K562 (cell line): Measurements from ENCODE around the gene RFX6. TPM values are rescaled to one million over a fixed set of nuclear protein-coding genes. Genes with fewer than 3 reads are reported as not detected.
A peak's percentile ranks its signal among the peaks of the same experiment; 100 is the strongest.

ENCODE experiments used
- ATAC-seq: fragments of 200-7000 bp; cut with Tn5 transposase; 3 replicates; pipeline ENCODE4 v1.9.1; 2020; ENCODE audit warnings: moderate library complexity
- BruUV-seq: library from RNA; stranded (reverse); fragments of 400-500 nt; replicated peaks from 2 replicates; lab custom pipeline; 2021; lab: Mats Ljungman, UMichigan
- CTCF ChIA-PET: fragments of 300-600 bp; formaldehyde crosslinking; extraction: SDS; loops from one replicate; lab custom pipeline; 2021; ENCODE audit warnings: low intra/inter-chr PET ratio; lab: Yijun Ruan, JAX
- POLR2A ChIA-PET: fragments of 300-600, 350-650 bp; sonication (Branson Sonifier 250); formaldehyde crosslinking; extraction: SDS; loops from one replicate; lab custom pipeline; 2021; ENCODE audit warnings: antibody characterized with exemption, inconsistent platforms; lab: Yijun Ruan, JAX
- DNase-seq, 4 experiments: peaks; one replicate each; pipeline versions ENCODE4 v3.0.0 to v3.0.0-alpha.2; 2011 to 2018; ENCODE audit warnings: low spot score in 3 of 4, mixed read lengths in 3 of 4; ENCODE audit errors: extremely low read depth in 1 of 4
- FAIRE-seq: peaks from 2 replicates; lab custom pipeline; 2011; peaks lifted over from hg19 to GRCh38; lab: Jason Lieb, UNC
- H2AFZ ChIP-seq: 2 replicates; pipeline ENCODE4 v1.6.0; 2011; ENCODE audit warnings: low read depth, low read length, control low read depth, inconsistent platforms
- H3K27ac ChIP-seq: fragments of 200-600 bp; 3 replicates; pipeline ENCODE4 v1.8.0; 2011; ENCODE audit warnings: low read depth, mild to moderate bottlenecking, control low read depth, inconsistent platforms, low read length, moderate library complexity, mixed read lengths; ENCODE audit errors: extremely low read depth
- H3K27me3 ChIP-seq, 2 experiments: fragments of 300-600 bp in 1 of 2; 2 replicates in 1 of 2; 3 replicates in 1 of 2; pipeline versions ENCODE4 v1.6.0 to v1.8.0; 2011; ENCODE audit warnings: inconsistent platforms in 2 of 2, low read length in 2 of 2, mild to moderate bottlenecking in 1 of 2, mixed read lengths in 1 of 2, moderate library complexity in 1 of 2; ENCODE audit not compliant: control insufficient read depth in 2 of 2, insufficient read depth in 2 of 2
- H3K36me3 ChIP-seq: fragments of 300-600 bp; 3 replicates; pipeline ENCODE4 v1.8.0; 2011; ENCODE audit warnings: mild to moderate bottlenecking, low read length, inconsistent platforms; ENCODE audit not compliant: control insufficient read depth, insufficient read depth
- H3K4me1 ChIP-seq, 2 experiments: fragments of 200-600 bp in 1 of 2; replicated peaks in 1 of 2; 2 replicates in 1 of 2; 3 replicates in 1 of 2; pipeline versions ENCODE4 v1.5.1 to v1.8.0; 2011; ENCODE audit warnings: inconsistent platforms in 2 of 2, low read length in 2 of 2, mild to moderate bottlenecking in 1 of 2, mixed read lengths in 1 of 2, moderate library complexity in 1 of 2; ENCODE audit not compliant: control insufficient read depth in 2 of 2, insufficient read depth in 2 of 2
- H3K4me2 ChIP-seq: 2 replicates; pipeline ENCODE4 v1.6.1; 2011; ENCODE audit warnings: low read length, control low read depth, inconsistent platforms, mixed read lengths; ENCODE audit not compliant: insufficient read depth
- H3K4me3 ChIP-seq: fragments of 200-600 bp; sonication (generic), shearing (Covaris generic); 2 replicates; pipeline ENCODE4 v1.5.1; 2016; ENCODE audit warnings: control low read depth, inconsistent platforms
- H3K79me2 ChIP-seq: fragments of 200-600 bp; 3 replicates; pipeline ENCODE4 v1.8.0; 2011; ENCODE audit warnings: low read length, inconsistent platforms; ENCODE audit not compliant: control insufficient read depth, insufficient read depth
- H3K9ac ChIP-seq, 2 experiments: 2 replicates each; pipeline versions ENCODE4 v1.6.0 to v1.6.1; 2011; ENCODE audit warnings: low read depth in 2 of 2, low read length in 2 of 2, control low read depth in 1 of 2, inconsistent platforms in 1 of 2, mild to moderate bottlenecking in 1 of 2, mixed read lengths in 1 of 2; ENCODE audit not compliant: insufficient read depth in 1 of 2
- H3K9me1 ChIP-seq: one replicate; pipeline ENCODE4 v1.6.0; 2011; ENCODE audit warnings: inconsistent platforms, mild to moderate bottlenecking, low read length, moderate library complexity; ENCODE audit not compliant: control insufficient read depth, insufficient read depth
- H3K9me3 ChIP-seq: replicated peaks from 2 replicates; pipeline ENCODE4 v1.5.1; 2011; ENCODE audit warnings: low read depth, low read length, inconsistent platforms; ENCODE audit not compliant: control insufficient read depth, insufficient read depth
- H4K20me1 ChIP-seq: replicated peaks from 2 replicates; pipeline ENCODE4 v1.6.1; 2011; ENCODE audit warnings: low read length, inconsistent platforms, mixed read lengths; ENCODE audit not compliant: control insufficient read depth, insufficient read depth
- ATF2 ChIP-seq: sonication (generic); formaldehyde crosslinking; IDR thresholded peaks from 2 replicates; pipeline ENCODE4 v1.8.1; 2022; ENCODE audit warnings: missing genetic modification reagents
- ATF3 ChIP-seq, 2 experiments: fragments of 450-650 bp in 1 of 2; sonication (generic) in 1 of 2; formaldehyde crosslinking in 1 of 2; IDR thresholded peaks in 1 of 2; conservative IDR thresholded peaks in 1 of 2; 2 replicates each; pipeline versions ENCODE4 v1.6.1 to v1.8.1; 2016 to 2023; ENCODE audit warnings: mild to moderate bottlenecking in 2 of 2, moderate library complexity in 2 of 2, inconsistent platforms in 1 of 2, missing genetic modification reagents in 1 of 2
- ATF7 ChIP-seq: fragments of 450-650 bp; IDR thresholded peaks from 2 replicates; pipeline ENCODE4 v1.7.1; 2014; ENCODE audit warnings: mild to moderate bottlenecking, moderate library complexity
- CHD1 ChIP-seq: fragments of 200-600 bp; sonication (generic); IDR thresholded peaks from one replicate; pipeline ENCODE4 v1.6.1; 2012; ENCODE audit warnings: mild to moderate bottlenecking, moderate library complexity, low read length, inconsistent platforms
- HEY1 ChIP-seq: fragments of 250-450 bp; sonication (Bioruptor Pico); IDR thresholded peaks from 2 replicates; pipeline ENCODE4 v1.5.0; 2020; ENCODE audit warnings: mild to moderate bottlenecking, moderate library complexity, borderline replicate concordance
- KAT2B ChIP-seq: IDR thresholded peaks from one replicate; pipeline ENCODE4 v1.6.1; 2012; ENCODE audit warnings: low read depth, mild to moderate bottlenecking, control low read depth, inconsistent platforms, low read length, moderate library complexity
- MLX ChIP-seq, 2 experiments: fragments of 450-650 bp in 1 of 2; sonication (generic) in 1 of 2; formaldehyde crosslinking; conservative IDR thresholded peaks; 2 replicates each; pipeline versions ENCODE4 v1.4.0 to v1.8.1; 2020 to 2022; ENCODE audit warnings: mild to moderate bottlenecking in 1 of 2, missing genetic modification reagents in 1 of 2
- OTX1 ChIP-seq: fragments of 450-650 bp; formaldehyde crosslinking; IDR thresholded peaks from 2 replicates; pipeline ENCODE4 v1.4.0; 2022; ENCODE audit warnings: mild to moderate bottlenecking
- POU5F1 ChIP-seq: fragments of 150-350 bp; IDR thresholded peaks from 2 replicates; pipeline ENCODE4 v1.6.1; 2014; ENCODE audit warnings: borderline replicate concordance, low read length, low read depth, mild to moderate bottlenecking; ENCODE audit not compliant: partially characterized antibody
- SMAD1 ChIP-seq: fragments of 150-350 bp; IDR thresholded peaks from 2 replicates; pipeline ENCODE4 v1.6.1; 2014; ENCODE audit warnings: low read length, low read depth; ENCODE audit not compliant: partially characterized antibody
- ZBTB17 ChIP-seq: fragments of 450-650 bp; formaldehyde crosslinking; IDR thresholded peaks from 2 replicates; pipeline ENCODE4 v1.4.0; 2020; ENCODE audit warnings: mild to moderate bottlenecking
- WGBS: fragments of 100-300 bp; shearing (Covaris generic); methylation state at CpG from one replicate; pipeline ENCODE4 v1.1.6; 2016; ENCODE audit warnings: low coverage, mixed read lengths; ENCODE audit not compliant: insufficient coverage; ENCODE audit errors: missing lambda C conversion rate; 5-methylcytosine and 5-hydroxymethylcytosine counted together
- in situ Hi-C: fragments of 300-500 bp; cut with MboI; formaldehyde crosslinking; loops from 4 replicates; pipeline ENCODE4 v1.15.0; 2018; ENCODE audit warnings: inconsistent platforms, mixed read lengths
- intact Hi-C: fragments of 100-400 bp; cut with micrococcal nuclease; formaldehyde crosslinking; loops from 2 replicates; pipeline ENCODE4 v1.14.2; 2022
- polyA plus RNA-seq, 8 experiments: library from polyadenylated mRNA; depleted of rRNA in 4 of 8; stranded (reverse) in 5 of 8; unstranded in 3 of 8; fragments of >200 nt; fragmentation: Nextera tagmentation in 2 of 8; fragmentation: Illumina TruSeq in 1 of 8; extraction: Ambion mirVana in 2 of 8; extraction: Trizol in 1 of 8; gene quantifications; 2 replicates each; pipeline versions ENCODE4 v1.2.1 to v1.2.3, GENCODE V29; 2011 to 2014; ENCODE audit warnings: inconsistent platforms in 1 of 8, missing spikeins in 1 of 8
- total RNA-seq, 7 experiments: library from RNA; depleted of rRNA in 6 of 7; stranded (reverse); fragments of >200 nt in 6 of 7; fragmentation: Illumina TruSeq in 2 of 7; extraction: Trizol in 2 of 7; gene quantifications; 2 replicates each; pipeline versions ENCODE4 v1.2.1 to v1.2.3, GENCODE V29; 2011 to 2021; ENCODE audit warnings: low replicate concordance in 1 of 7

Gene RFX6
- total and polyA plus RNA-seq, 9 of the 15 experiments (the other 6 are each of a cell fraction or from before 2014, with no cell fraction given): not detected

- no peaks in the 10 kb centered on the region for H3K27me3 ChIP-seq
- no peak for DNase-seq
- intact Hi-C loops (no loop called here), in situ Hi-C loops (no loop called here)
- WGBS: 2% methylated on average over 4 of the region's 4 CpGs
- FAIRE-seq: no peak
- no peaks in the 10 kb centered on the region for H4K20me1 ChIP-seq
- no peak overlapping the region for H3K4me2 ChIP-seq
- H3K4me1 ChIP-seq: no peaks in the 10 kb centered on the region
- CTCF ChIA-PET: no interaction called here
- no peaks in the 10 kb centered on the region for H3K9me3 ChIP-seq
- H3K9me1 ChIP-seq: no peaks in the 10 kb centered on the region
- no peak overlapping the region for H2AFZ ChIP-seq
- no peak overlapping the region for H3K4me3 ChIP-seq
- H3K79me2 ChIP-seq: no peaks in the 10 kb centered on the region
- no TSS peak for BruUV-seq
- no peak overlapping the region for H3K27ac ChIP-seq
- POLR2A ChIA-PET: no interaction called here
- ATAC-seq: no peak
- TF ChIP-seq ZBTB17 (CRISPR knock-in tag) (no peak), ATF3 (IDR thresholded peaks at IDR 0.05) (peak; percentile 54), ATF3 (CRISPR knock-in tag; conservative IDR thresholded peaks at IDR 0.05) (no peak)
- TF ChIP-seq, all 486 proteins: peak for 1
- no peak overlapping the region for H3K9ac ChIP-seq
- H3K36me3 ChIP-seq: no peaks in the 10 kb centered on the region
These were observed 46.0 kb downstream of the RFX6 start for GRCh38 chr6:116922853-116923548.

GRCh38 chr6:116924245-116924644, 47.2 kb downstream of the RFX6 start:
- DNase-seq: no peak
- FAIRE-seq: no peak
- WGBS: 0% methylated on average over 2 of the region's 2 CpGs
- in situ Hi-C loops (no loop called here), intact Hi-C loops (no loop called here)
- Histone ChIP-seq H3K36me3 (no peaks in the 10 kb centered on the region), H3K4me3 (no peak overlapping the region), H3K9ac (no peak overlapping the region), H4K20me1 (no peaks in the 10 kb centered on the region), H3K79me2 (no peaks in the 10 kb centered on the region), H3K4me2 (no peak overlapping the region), H3K9me1 (no peaks in the 10 kb centered on the region), H3K27me3 (no peaks in the 10 kb centered on the region), H3K9me3 (no peaks in the 10 kb centered on the region), H2AFZ (no peak overlapping the region), H3K27ac (no peak overlapping the region), H3K4me1 (no peaks in the 10 kb centered on the region)
- POLR2A ChIA-PET: no interaction called here
- CTCF ChIA-PET: no interaction called here
- ATAC-seq: no peak
- BruUV-seq: no TSS peak
- TF ChIP-seq KAT2B (no peak), MLX (CRISPR knock-in tag; conservative IDR thresholded peaks at IDR 0.05) (no peak), CHD1 (no peak), POU5F1 (no peak), ATF7 (no peak), OTX1 (CRISPR knock-in tag) (no peak), HEY1 (CRISPR knock-in tag) (no peak), ATF2 (no peak), SMAD1 (no peak)
